Epithelial cell of prostate (primary cell): ENCODE results near the gene RASA3.

Experiments
- DNase-seq: peaks from one replicate; pipeline ENCODE4 v3.0.0-alpha.2; 2011; ENCODE audit warnings: low read depth, low spot score
- H3K27ac ChIP-seq: fragments of 450-650 bp; 2 replicates; pipeline ENCODE4 v1.5.1; 2017; ENCODE audit warnings: mild to moderate bottlenecking

The RASA3 gene

GRCh38 chr13:113948034-113948742 is 184.2 kb downstream of the RASA3 start:
- no peak overlapping the region for H3K27ac ChIP-seq
- no peak for DNase-seq

GRCh38 chr13:113947311-113948033 is 185.0 kb downstream of the RASA3 start:
- DNase-seq, result no peak
- H3K27ac ChIP-seq, result no peak overlapping the region

- no peak for DNase-seq
- H3K27ac ChIP-seq, result no peak overlapping the region
Measured at GRCh38 chr13:113946409-113947181, 185.8 kb downstream of the RASA3 start.

DNA sequence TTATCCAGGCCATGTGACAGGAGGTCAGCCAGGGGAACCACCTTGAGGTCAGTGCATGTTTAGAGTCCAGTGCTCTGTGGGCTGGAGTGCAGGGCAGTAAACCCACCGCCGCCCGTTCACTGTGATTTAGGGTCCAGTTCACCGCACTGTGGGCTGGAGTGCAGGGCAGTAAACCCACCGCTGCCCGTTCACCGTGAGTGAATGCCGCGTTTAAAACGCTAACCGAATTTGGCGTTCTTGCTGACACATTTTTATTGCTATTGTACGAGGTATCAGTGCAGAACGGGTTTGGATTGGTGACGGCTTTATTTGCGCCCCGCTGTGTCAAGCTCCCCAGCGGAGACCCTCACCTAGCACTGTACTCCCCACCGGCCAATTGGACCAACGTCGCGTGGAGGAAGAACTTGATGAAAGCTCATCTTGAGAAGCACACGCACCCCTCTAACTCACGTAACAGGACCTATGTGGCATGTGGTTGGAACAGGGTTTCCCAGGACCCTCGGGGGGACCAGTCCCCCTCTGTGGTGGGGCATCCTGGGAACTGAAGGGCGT is 186.5 kb downstream of the RASA3 start:
- H3K27ac ChIP-seq, result no peak overlapping the region
- no peak for DNase-seq

DNA sequence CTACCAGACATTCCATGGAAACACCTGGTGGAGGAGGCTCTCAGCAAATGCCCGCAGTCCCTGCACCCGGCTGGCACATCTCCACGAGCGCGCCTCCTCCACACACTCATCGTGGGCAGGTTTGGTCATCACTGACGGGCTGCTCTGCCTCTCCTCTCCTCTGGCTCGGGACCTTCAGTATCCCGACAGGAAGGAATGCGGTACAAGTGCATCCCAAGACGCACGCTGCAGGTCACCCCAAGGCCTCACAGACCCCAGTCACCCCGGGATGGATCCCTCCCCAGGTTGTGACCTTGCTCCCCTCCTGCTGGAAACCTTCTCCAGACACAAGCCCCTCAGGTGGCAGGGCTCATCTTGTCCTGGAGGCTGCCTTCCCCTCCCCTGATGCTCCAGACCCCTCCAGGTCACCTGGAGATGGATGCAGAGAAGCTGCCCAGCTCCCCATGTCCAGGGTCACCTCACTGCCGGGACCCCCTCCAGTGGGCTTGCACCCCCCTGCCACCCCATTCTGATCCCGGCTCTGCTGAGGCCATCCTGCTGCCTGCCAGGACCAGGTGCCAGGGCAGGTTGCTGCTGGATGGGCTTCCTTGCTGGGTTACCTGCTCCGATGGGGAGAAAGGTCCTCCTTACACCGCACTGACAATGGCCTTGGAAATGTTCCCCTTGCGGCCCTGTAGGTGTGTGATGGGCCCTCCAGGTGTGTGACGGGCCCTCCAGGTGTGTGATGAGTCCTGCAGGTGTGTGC is 188.4 kb downstream of the RASA3 start:
- no peak for DNase-seq
- no peak overlapping the region for H3K27ac ChIP-seq

DNA sequence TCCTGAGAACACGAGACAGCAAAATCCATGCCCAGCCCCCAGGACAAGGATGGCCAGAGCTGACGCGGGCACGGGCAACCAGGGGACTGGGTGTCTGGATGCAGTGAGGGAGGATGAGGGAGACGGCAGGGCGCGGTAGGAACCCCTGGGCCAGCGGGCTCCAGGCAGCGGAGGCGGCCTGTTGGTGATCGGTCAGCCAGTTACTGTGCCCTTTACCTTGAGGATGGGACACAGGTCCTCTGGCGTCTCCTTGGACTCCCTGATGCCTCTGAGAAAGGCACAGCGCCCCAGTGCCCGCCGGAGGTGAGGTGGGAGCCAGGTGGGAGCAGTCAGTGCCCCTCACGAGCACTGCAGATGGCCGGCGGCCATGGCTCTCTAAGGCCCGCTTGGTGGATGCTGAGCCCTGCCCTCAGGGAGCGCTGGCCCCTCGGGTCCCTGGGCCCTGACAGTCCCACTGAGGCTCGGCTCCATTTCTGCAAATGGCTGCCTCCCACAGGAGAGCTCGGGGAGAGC is 189.8 kb downstream of the RASA3 start:
- DNase-seq, result no peak
- no peak overlapping the region for H3K27ac ChIP-seq

- no peak for DNase-seq
- H3K27ac ChIP-seq, result no peak overlapping the region
Measured at GRCh38 chr13:113941571-113942191, 190.7 kb downstream of the RASA3 start.

DNA sequence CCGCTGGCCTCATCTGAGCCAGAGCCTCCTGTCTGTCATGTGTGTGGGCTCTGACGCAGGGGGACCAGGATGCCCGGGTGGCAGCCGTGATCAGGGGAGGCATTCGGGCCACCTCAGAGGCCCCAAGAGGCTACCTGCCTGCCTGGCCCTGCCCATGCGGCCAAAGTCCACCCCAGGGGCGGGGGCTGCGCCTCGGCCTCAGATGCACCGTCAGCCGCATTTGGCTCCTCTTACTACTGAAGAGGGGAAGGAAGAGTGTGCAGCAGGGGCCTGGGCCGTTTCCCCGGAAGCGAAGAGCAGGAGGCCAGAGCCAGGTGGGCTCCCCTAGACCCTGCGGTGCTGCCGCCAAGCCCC is 192.5 kb downstream of the RASA3 start:
- DNase-seq, result no peak

DNA sequence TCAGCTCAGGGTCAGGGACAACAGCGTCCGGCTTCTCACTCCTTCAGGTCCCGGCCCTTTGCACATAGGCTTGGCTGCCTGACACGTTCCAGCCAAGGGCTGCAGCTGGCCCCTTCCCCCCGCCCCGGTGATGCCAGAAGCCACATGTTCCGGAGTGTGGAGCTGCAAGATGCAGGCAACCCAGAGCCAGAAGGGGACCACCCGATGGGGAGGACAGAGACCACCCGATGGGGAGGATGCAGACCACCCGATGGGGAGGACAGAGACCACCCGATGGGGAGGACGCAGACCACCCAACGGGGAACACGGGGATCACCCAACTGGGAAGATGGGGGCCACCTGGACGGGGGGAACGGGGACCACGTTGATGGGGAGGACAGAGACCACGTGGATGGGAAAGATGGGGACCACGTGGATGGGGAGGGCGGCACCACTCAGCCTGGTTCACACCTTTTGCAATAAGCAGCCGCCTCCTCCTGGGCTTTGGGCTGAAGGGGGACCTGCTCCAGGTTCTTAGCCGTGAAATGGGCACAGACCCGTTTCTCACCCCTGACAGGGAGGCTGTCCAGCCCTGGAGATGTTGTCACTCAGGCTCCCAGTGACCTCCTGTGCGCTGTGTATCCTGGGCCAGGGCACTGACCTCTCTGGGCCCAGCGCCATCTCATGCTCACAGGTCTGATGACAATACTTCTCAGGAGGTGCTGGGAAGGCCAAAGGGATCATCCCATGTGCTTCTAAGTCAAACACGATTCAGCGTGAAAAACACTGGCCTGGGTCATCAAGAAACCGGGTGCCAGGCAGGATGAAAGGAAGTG is 193.1 kb downstream of the RASA3 start:
- DNase-seq, result no peak
- no peak overlapping the region for H3K27ac ChIP-seq

More for the DNA sequence above, 192.5 kb downstream of the RASA3 start:
- H3K27ac ChIP-seq, result no peak overlapping the region

GRCh38 chr13:113938716-113939115 is 193.7 kb downstream of the RASA3 start:
- no peak overlapping the region for H3K27ac ChIP-seq
- DNase-seq, result no peak

- H3K27ac ChIP-seq, result no peak overlapping the region
- no peak for DNase-seq
Measured at GRCh38 chr13:113938246-113938645, 194.2 kb downstream of the RASA3 start.

GRCh38 chr13:113937527-113938180 is 194.8 kb downstream of the RASA3 start:
- no peak for DNase-seq
- H3K27ac ChIP-seq, result no peak overlapping the region

GRCh38 chr13:113937073-113937472 is 195.3 kb downstream of the RASA3 start:
- H3K27ac ChIP-seq, result no peak overlapping the region
- no peak for DNase-seq

- DNase-seq, result no peak
- H3K27ac ChIP-seq, result no peak overlapping the region
Measured at GRCh38 chr13:113936166-113936965, 196.1 kb downstream of the RASA3 start.

DNA sequence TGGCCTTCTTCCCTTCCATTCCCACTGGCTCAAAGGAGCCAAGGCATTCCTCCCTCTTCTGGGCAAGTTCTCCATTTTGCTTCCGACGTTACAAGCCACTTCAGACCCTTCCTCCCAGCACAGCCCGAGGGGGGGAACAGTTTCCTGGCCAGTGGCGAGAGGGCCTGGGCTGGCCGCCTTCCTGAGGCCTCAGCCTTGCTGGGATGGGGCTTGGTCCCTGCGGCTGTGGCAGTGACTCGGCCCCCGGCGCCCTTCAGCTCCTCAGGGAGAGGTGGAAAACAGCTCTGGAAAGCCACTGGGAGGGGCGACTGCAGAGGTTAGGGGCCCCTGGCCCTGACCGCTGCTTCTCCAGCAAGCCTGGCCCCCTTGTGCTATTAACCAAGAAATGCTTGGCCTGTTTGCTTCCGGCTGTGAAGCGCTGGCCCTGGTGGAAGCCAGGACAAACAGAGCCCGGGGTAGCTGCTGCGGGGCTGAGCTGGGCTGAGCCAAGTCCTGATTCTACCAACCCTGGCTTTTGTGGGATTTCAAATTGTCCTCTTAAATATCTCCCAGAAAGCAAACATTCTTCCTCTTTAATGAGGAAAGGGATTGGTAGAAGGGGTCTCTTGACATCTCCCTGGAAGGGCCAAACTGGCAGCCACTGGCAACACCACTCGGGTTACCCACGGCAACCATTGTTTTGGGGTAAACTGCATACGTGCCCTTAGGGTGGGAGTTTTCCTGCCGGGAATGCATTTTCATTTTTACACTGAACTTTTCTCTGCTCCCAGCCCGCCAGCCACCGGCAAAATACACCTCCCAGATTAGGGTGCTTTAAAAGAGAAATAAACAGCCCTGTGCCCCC is 197.2 kb downstream of the RASA3 start:
- no peak overlapping the region for H3K27ac ChIP-seq

GRCh38 chr13:113934576-113934975 is 197.8 kb downstream of the RASA3 start:
- no peak for DNase-seq
- no peak overlapping the region for H3K27ac ChIP-seq

More for the DNA sequence above, 197.2 kb downstream of the RASA3 start:
- no peak for DNase-seq

DNA sequence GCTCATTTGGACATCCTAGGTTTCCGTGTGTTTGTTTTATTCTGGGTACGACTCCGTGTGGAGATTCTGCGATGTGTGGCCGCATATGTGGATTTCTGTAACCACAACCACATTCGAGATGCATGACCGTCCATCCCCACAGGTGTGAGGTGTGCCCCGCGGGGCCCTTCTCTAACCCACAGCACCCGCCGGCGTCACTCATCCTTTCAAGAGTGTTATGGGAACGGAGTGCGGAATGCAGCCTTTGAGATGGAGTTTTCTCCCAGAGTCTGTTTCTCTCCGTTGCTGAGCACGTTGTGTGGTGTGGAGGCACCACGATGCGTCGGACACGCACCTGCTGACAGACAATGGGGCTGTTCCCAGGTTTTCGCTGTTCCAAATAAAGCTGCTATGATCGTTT is 198.5 kb downstream of the RASA3 start:
- no peak for DNase-seq
- no peak overlapping the region for H3K27ac ChIP-seq
